Subcutaneous preadipocyte (primary cell): ENCODE results near the gene VCX. TPM values are rescaled to one million over a fixed set of nuclear protein-coding genes. Genes with fewer than 3 reads are reported as not detected.

Experiments used
- total RNA-seq: library from RNA; depleted of rRNA; stranded (reverse); fragments of >200 nt; gene quantifications from 2 replicates; pipeline ENCODE4 v1.2.3, GENCODE V29; 2012

The VCX gene
- total RNA-seq = not detected in 2 replicates

DNA sequence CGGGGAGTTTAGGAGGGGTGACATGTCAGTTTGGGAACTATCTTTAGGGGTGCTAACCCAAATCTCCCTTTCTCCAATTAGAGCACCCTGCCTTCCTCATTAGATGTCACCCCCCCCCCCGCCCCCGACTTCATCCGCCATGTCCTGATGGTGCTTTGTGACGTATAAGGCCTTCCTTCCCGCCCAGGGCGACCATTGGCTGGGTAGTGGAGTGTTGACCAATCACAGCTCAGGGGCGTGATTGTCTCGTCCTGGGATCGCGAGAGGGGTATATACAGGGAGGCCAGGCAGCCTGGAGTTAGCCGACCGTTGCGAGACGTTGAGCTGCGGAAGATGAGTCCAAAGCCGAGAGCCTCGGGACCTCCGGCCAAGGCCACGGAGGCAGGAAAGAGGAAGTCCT, at the start of gene VCX:
VCX (plus strand) TSS at position 301 of the 400 bp plus-strand sequence; CDS start at position 334, 33 bp downstream.

Other genes with a start within 250 kb of the VCX start
- 15.8 and 16.0 TPM in 2 replicates for gene PNPLA4, start 84.2 kb downstream of the VCX start, total RNA-seq